Jurkat, Clone E6-1 (cell line): ENCODE data around the gene STBD1.
A peak's percentile ranks its signal among the peaks of the same experiment; 100 is the strongest.
"Not testable (repeated sequence)": the region's sequence is repeated elsewhere in the genome, so short reads cannot be mapped to it uniquely, and the experiment has no call there.

Experiments
- DNase-seq: peaks from one replicate; pipeline ENCODE4 v3.0.0-alpha.2; 2011; ENCODE audit warnings: low read depth, low spot score
- H3K4me3 ChIP-seq: 2 replicates; pipeline ENCODE4 v1.5.1; 2011; ENCODE audit warnings: mild to moderate bottlenecking, low read length, control low read depth, moderate library complexity

Gene STBD1

DNA sequence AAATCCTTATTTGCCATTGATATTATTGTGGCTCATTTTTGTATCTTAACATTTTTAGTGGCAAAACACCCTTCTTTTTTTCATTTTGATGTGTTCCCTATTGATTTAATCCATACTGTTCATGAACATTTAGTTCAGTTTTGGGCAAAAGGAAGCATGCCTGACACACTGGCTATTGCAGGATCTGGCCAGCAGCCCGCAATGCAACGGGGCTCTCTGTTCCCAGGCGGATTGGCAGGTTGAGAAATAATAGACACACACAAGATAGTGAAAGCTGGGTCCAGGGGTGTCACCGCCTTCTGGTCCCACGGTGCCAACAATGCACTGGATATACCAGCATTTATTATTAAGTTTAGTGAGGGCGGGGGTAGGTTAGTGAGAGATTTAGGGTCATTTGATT is 24.9 kb upstream of the STBD1 start:
- H3K4me3 ChIP-seq, result not testable (repeated sequence)

DNA sequence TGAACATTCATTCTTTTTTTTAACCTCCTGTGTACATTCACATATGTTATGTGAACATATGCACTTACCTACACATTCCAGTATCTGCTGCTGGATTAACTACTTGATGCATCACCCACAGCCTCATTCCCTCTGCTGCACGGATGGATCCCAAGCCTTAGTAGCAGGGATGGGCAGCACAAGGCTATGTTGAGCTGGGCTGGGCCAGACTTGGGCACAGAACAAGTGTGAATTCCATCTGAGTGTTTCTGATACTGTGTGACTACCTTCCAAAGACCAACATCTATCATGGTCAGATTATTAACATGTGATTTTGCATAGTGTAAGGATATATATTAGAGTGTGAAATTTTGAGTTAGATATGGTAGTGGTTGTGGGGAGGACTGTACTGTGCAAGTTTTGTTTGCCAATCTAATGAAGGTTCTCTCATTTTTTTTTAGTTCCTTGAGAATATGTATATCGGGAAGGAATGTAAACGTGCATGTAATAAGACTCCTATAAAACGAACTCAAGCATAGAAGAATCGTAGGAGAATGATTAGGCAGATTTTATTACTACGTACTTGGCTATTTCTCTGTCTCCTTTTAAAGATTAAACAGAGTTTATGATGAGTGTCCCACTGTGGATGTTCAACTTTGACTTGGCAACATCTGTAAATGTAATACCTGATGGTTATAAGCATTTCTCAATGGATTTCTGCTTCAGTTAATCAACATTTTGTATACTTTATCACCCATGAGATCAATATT is 23.4 kb upstream of the STBD1 start:
- no peak for DNase-seq

More for the DNA sequence above, 24.9 kb upstream of the STBD1 start:
- DNase-seq, result not testable (repeated sequence)

DNA sequence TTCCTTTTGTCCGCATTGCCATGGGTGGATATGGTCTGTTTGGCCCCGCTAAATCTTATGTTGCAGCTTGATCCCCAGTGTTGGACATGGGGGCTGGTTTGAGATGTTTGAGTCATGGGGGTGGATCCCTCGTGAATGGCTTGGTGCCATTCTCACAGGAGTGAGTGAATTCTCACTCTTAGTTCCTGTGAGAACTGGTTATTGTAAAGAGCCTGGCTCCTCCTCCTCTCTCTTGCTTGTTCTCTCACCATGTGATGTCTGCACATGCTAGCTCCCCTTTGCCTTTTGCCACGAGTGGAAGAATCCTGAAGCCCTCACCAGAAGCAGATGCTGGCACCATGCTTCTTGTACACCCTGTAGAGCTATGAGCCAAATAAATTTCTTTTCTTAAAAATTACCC is 22.6 kb upstream of the STBD1 start:
- no peak overlapping the region for H3K4me3 ChIP-seq
- no peak for DNase-seq

More for the DNA sequence above, 23.4 kb upstream of the STBD1 start:
- H3K4me3 ChIP-seq, result no peak overlapping the region

DNA sequence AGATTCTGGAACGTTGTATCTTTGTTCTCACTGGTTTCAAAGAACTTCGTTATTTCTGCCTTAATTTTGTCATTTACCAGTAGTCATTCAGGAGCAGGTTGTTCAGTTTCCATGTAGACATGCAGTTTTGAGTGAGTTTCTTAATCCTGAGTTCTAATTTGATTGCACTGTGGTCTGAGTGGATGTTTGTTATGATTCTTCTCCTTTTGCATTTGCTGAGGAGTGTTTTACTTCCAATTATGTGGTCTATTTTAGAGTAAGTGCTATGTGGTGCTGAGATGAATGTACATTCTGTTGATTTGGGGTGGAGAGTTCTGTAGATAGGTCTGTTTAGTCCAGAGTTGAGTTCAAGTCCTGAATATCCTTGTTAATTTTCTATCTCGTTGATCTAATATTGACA is 18.7 kb upstream of the STBD1 start:
- DNase-seq, H3K4me3 ChIP-seq: not testable (repeated sequence)

DNA sequence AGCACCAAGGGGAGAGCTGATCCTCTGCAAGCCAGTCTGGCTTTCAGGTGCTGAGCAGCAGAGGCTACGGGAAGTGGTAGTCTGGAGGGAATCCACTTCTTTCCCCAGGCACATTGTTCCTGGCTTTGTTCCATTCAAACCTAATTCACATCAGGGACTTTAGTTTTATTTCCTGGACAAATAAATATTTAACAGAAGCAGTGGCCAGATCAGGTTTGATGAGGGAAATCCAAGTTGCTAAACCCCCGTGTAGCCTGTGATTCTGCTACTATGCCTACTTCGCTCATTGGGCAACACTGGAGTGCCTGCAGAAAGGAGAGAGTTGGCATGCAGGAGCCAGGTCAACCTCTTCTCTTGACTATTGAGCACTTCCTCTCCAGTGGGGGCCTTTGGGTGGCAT is 13.8 kb upstream of the STBD1 start:
- DNase-seq, result no peak
- no peak overlapping the region for H3K4me3 ChIP-seq

DNA sequence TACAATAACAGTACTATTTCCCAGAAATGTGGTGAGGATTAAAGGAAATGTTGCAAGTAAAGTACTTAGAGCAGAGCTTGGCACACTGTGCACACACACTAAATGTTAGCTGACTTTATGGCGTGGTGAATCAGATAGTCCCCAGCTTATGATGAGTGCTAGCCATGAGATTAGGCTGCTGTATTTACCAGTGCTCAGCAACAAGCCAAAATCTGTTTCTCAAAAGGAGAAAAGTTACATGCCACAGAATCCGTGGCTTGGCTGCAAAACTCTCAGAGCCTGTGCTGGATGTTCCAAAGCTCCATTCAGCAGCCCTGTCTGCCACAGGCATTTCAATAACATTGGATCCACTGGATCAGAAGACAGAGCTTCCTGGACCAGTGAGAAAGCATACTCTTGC is 12.8 kb upstream of the STBD1 start:
- no peak for DNase-seq
- no peak overlapping the region for H3K4me3 ChIP-seq

DNA sequence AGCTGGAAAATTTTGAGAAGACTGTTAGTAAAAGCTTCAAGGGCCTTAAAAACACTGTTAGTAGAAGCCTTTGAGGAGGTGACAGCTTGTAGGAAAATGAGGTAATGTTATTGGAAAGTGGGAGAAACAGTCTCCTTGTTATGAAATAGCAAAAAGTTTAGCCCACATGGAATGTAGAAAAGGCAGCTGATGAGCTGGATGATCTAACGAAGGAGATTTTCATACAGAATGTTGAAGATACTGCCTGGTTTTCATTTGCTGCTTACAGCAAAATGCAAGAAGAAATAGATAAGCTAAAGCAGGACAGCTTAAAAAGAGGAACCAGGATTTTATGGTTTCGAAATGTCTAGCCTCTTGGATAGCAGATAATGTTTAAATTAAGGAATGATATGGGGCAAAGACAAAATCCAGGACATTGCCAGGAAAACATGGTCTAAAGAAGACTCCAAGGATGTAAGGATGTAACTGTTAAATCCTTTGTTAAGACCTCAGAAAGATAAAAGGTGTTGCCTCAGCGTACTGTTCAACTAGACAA is 10.2 kb upstream of the STBD1 start:
- DNase-seq, result no peak
- H3K4me3 ChIP-seq, result no peak overlapping the region

DNA sequence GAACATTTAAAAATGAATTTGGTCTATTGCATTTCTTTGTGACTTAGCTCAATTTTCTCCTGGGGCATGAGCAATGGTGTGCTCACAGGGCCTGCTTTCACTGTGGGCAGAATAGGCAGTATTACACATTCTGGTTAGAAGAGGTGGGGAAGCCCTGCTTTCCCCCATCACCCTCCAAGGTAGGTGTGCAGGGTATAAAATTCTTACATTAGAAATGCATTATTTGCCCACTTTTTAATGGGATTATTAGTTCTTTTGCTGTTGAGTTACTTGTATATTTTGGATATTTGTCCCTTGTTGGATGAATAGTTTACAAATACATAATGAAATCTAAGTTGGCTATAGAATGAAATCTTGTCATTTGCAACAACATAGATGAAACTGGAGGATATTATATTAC is 8.3 kb upstream of the STBD1 start:
- no peak for DNase-seq
- no peak overlapping the region for H3K4me3 ChIP-seq

DNA sequence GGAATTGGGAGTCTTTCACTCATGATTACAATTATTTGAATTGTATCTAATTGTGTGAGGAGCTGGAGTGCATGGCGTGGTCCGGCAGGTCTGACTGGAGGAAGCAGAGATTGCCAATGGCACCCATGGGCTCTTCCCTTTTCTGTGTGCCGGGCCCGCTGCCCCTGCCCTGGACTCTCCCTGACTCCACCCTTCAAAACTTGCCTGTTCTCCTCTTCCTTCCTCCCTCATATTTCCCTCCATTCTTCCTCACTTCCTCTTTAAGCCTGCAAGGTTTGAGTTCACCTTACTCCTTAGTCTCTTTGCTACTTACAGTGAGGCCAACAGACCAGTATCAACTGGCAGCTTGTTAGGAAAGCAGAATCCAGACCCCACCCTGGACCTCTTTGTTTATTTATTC is 6.5 kb upstream of the STBD1 start:
- DNase-seq, result no peak
- H3K4me3 ChIP-seq, result no peak overlapping the region

DNA sequence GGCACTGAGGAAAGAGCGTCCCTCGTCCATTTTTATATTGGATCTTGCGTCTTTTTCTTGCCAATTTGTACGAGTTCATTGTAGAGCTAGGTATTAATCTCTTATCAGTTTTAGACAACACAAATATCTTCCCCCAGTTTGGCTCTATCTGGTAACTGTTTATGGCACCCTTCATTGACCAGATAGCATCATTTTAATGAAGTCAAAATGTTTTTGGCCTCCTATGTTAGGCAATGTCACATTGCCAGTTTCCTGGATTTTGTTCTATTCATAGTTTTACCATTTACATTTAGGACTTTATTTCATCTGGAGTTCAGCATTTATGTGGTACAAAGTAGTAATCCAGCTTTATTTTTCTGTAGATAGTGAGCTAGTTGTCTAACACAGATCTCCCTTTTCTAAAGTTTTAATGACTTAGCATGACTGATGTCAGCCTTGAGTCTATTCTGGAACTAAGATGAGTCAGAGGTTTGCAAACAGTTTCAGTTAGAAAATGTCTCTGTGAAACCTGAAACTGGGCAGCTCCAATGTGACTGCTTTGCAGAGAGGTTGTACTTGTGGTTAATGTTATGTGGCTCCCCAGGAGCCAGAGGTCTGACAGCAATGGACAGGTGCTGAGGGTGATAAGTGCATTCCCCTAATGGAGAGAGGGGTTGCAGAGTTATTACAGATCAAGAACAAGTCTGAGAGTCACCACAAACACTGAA is 5.3 kb upstream of the STBD1 start:
- no peak for DNase-seq
- H3K4me3 ChIP-seq, result no peak overlapping the region

DNA sequence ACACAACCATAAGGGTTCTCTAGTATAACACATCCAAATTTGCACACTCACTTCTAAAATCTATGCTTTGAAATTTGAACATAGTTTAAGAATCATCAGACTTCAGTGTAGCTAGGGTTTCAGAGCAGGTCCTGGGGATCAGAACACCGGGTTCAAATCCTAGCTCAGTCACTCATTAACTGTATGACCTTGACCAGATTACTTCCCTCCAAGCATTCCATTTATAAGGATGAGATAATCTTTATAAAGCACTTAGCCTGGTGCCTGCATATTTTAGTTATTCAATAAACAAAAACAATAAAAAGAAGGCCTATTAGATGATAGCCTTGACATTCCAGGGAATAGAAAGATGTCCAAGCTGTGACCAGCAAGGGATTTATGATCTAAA is 4.8 kb upstream of the STBD1 start:
- H3K4me3 ChIP-seq, result no peak overlapping the region
- DNase-seq, result no peak

DNA sequence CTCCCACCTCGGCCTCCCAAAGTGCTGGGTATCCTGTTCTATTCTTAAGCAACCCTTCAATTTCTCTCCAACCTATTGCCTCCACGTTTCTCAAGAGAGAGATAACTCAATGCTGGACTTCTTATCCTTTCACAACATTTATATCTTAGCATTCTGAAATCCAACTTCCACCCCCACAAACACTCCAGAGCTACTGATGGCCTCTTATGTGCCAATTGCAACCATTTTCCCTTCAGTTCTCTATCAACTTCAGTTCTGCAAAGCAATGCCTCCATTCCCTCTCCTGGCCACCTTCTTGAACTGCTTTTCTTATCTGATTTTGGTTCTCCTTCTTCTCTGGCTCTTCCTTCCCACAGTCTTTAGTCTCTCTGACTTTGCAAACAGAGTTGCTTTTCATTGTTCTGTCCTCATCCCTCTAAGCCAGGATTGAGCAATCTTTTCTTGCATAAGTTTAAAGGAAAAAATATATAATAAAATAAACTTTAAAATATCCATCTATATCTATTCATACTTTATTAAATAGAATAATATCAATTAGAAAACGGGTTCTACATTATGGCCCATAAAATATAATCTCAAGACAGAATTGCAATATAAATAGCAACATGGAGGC is 3.6 kb upstream of the STBD1 start:
- H3K4me3 ChIP-seq, result no peak overlapping the region
- DNase-seq, result no peak

DNA sequence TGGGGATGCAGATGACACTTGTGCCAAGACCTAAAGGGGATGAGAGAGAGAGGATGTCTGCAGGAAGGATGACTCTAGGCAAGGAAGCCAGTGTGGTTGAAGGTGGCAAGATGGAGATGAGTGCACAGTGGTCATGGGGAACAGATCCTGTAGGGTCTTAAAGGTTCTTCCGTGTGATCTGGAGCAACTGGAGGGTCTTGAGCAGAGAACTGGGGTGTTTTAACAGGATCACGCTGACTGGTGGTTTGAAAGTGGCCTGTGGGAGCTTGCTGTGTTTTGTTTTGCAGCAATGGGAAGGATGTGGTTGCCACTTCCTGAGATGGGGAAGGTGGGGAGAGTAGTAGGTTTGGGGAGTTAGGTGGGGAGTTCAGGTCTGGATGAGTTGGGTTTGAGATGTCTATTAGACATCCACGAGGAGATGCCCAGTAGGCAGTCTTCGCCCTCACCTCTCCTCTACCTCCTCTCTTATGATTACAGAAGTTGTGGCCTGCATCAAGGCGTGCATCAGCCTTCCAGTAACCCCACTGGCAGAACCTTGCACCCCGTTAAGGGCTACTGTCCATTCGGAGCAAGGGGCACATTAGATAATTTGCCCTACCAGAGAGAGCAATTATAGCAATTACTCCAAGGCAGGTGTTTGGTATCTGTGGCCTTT is 1.4 kb upstream of the STBD1 start:
- no peak overlapping the region for H3K4me3 ChIP-seq

DNA sequence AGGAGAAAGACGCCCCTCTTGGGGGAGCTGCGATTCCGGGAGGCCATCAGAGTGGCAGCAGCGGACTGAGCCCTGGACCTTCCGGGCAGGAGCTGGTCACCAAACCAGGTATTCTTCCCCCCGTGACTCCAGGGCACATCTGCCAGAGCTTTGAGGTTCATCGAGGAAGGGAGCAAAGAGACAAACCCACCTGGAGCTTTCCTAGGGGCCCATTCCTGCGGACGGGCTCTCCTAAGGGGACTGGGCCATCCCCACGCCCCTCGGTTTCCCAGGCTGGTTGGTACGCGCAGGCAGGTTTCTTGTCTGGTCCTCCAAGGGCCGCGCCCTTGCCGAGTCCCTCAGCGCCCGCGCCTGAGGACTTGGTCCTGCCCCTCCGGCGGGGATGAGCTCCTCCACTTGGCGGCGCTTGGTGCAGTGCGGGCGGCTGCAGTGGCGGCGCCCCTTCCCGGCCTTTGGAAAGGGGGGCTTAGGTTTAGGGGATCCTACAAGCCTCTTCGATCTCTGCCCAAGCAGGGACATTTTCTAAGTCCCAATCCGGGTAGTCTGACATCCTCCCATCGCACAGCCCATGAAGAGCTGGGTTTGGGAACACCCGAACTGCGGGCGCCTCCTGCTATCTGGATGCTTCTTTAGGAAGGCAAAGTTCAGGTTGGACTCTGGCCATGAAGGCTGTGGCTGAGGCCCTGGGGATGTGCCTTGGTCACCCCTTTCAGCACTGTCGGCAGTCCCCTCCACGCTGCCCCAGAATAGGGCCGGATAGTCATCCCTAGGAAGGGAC is 538 bp downstream of the STBD1 start:
- no peak for DNase-seq
- H3K4me3 ChIP-seq, result no peak overlapping the region

More for the DNA sequence above, 1.4 kb upstream of the STBD1 start:
- peak; percentile 35 for DNase-seq

DNA sequence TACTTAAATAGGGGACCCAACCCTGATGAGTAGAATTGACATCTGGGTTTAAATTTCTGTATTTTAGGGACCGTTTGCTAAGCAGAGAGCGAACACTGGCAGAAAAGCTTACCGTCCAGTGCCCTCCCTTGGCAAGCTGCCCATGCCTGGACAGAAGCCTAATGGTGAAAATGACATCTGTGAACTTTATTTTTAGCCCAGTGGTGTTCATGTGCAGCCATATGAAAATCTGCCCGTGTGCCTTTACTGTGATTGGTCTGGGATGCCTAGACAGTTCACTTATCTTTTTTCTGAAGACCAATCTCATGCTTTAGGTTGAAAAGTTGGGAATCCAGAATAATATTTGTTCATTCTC is 1.1 kb downstream of the STBD1 start:
- no peak overlapping the region for H3K4me3 ChIP-seq

DNA sequence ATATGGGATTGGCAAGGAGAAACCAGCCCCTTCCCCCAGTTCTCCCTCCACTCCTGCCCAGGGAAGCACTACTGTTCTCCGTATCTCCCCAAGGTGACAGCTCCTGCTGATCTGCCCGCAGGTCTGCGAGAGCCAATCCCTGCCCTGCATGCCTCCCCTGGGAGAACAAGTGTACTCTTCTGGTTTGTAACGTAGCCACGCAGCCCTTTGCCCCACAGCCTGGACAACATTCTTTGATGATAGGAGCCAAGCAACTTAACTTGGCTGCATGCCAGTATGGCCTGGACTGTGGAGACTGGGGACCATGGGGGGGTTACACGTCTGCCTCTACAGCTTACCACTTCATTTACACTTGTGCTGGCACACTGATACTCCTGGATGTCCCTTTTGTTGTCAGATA is 2.0 kb downstream of the STBD1 start:
- no peak for DNase-seq
- H3K4me3 ChIP-seq, result no peak overlapping the region

More for the DNA sequence above, 1.1 kb downstream of the STBD1 start:
- no peak for DNase-seq

DNA sequence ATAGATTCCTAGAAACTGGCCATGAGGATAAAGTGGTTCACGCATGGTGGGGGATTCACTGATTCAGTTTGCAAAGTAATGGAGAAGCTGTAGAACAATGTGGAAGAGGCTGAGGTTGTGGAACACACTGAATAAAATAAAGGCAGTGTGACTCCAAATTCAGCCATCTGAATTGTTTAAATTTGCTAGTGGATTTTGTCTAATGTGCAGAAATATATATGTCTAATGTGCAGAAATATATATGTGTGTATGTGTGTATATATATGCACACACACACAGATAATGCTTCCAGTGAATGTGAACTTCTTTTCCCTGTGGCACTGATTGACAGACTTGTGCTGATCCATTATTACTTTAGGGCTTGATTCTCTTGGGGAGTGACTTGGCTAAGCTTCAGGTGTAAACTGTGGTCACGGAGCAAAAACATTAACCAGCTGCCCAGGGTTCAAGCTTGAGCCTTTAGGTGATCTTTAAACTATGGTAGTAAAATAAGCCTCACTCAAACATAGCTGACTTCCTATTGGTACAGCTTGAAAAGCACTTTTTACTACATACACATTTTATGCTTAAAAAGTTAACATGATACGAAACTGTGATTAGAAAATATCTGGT is 3.5 kb downstream of the STBD1 start:
- no peak for DNase-seq
- H3K4me3 ChIP-seq, result no peak overlapping the region

DNA sequence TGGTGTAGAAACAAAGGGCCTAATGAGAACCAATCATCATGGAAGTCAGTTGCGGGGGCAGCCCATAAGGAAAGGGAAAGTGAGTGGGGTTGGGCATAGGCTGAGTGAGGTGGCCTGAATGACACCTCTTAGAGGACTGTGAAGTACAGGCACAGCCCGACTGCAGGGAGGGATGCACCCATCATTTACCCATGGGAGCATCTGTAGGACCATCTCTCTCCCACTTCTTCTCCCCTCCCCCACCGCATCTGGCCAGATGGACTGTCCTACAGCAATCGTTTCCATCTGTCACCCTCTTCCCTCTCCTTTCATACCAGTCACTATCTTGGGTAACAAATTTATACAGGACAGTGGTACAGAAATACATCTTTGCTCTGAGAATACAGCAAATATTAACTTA is 4.2 kb downstream of the STBD1 start:
- no peak overlapping the region for H3K4me3 ChIP-seq
- DNase-seq, result no peak

DNA sequence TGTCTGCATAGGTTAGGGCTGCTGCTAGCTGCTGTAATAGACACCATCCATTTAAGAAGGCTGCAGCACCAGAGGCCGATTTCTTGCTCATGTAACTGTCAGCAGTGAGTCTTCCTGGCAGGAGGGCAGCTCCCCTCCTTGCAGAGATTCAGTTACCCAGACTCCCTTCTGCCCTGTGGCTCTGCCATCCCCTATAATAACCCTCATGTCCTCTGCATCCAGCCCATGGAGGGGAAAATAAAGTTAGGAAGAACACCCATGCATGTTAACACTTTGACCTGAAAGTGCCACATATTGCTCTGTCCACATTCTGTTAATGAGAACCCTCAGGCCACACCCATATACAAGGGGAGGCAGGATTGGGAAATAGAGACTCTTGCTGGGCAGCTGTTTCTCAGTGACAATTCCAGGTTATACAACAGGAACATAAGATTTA is 5.4 kb downstream of the STBD1 start:
- no peak overlapping the region for H3K4me3 ChIP-seq
- DNase-seq, result no peak
